ENCODE results near the gene NMNAT1.
"Not testable (repeated sequence)": the region's sequence is repeated elsewhere in the genome, so short reads cannot be mapped to it uniquely, and the experiment has no call there.

Gene NMNAT1

DNA sequence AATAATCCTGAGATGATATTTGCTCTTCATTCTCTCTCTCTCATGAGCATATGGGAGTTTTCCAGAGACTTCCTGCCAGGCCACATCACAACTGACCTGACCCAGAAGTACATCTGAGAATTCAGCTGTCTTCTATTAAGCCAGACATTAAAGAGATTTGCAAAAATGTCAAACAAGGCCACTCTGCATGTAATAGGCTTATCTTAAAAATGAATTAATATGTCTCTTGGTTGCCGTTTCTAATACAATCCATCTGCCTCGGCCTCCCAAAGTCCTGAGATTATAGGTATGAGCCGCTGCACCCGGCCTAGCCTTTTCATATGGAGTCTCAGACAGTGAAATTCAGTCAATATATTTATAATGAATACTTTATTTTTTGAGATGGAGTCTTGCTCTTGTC is 78.7 kb downstream of the NMNAT1 start:
- DNase-seq: not testable (repeated sequence)

- no peak for DNase-seq
These were observed 79.4 kb downstream of the NMNAT1 start for GRCh38 chr1:10022656-10023055.

GRCh38 chr1:10025354-10025753 is 82.1 kb downstream of the NMNAT1 start:
- no peak for DNase-seq

GRCh38 chr1:10027027-10027426 is 83.8 kb downstream of the NMNAT1 start:
- no peak for DNase-seq

DNA sequence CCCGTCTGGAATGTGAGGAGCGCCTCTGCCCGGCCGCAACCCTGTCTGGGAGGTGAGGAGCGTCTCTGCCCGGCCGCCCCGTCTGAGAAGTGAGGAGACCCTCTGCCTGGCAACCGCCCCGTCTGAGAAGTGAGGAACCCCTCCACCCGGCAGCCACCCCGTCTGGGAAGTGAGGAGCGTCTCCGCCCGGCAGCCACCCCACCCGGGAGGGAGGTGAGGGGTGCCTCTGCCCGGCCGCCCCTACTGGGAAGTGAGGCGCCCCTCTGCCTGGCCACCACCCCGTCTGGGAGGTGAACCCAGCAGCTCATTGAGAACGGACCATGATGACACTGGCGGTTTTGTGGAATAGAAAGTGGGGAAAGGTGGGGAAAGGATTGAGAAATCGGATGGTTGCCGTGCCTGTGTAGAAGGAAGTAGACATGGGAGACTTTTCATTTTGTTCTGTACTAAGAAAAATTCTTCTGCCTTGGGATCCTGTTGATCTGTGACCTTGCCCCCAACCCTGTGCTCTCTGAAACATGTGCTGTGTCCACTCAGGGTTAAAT is 85.8 kb downstream of the NMNAT1 start:
- DNase-seq: not testable (repeated sequence)

- no peak for DNase-seq
These were observed 88.2 kb downstream of the NMNAT1 start for GRCh38 chr1:10031461-10031860.

GRCh38 chr1:10032590-10033358 is 89.5 kb downstream of the NMNAT1 start, which contains the start of gene UBE4B:
UBE4B (plus strand) TSS chr1:10032958; CDS start chr1:10033671, 713 bp downstream.
- peak; percentile 98 for DNase-seq

DNA sequence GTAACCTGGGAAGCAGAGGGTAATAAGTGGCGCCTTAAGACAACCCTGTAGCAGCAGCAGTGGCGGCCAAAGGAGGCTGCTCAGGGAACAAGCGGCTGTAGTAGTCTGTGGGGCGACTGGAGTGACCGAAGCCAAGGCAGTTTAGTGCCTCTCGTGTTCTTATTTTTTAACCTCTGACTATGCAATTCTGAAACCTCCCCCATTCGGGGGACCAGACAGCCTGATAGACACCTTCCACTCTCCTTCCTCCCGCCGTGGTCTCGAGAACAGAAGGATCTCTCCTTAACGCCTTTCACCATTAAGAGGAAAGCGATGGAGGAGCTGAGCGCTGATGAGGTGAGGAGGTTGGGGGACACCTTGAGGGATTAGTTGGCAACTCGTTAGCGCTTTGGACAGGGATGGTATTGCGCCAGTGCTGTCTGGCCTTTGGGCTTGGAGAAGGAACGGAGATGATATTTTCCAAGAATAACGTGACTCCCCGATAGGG is 90.1 kb downstream of the NMNAT1 start:
- DNase-seq: no peak

All from CD4-positive, alpha-beta T cell treated with Interleukin-4 for 4 hours (primary cell).